ENCODE data around the gene FNBP1L. TPM values are rescaled to one million over a fixed set of nuclear protein-coding genes. Genes with fewer than 3 reads are reported as not detected.
A peak's percentile ranks its signal among the peaks of the same experiment; 100 is the strongest.

Gene FNBP1L
- total RNA-seq, 1 donor from 2014 or later, result 14.9 TPM

DNA sequence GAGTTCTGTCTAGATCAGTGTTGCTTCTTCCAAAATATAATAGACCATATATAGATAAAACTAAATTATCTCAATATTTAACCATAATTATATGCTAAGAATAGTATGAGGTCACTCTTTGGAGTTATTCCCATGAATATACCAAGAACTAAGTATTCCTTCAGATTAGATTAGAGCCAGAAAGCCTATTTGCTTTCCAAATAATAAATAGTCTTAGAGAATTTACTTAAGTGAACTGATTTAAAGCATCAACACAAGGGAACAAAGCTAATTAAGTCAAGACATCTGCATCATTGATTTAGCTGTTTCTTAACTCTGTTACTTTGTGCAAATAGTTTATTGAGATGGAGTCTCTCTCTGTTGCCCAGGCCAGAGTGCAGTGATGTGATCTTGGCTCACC is 35.7 kb downstream of the FNBP1L start:
- DNase-seq (ENCODE audit: low read depth), result no peak

DNA sequence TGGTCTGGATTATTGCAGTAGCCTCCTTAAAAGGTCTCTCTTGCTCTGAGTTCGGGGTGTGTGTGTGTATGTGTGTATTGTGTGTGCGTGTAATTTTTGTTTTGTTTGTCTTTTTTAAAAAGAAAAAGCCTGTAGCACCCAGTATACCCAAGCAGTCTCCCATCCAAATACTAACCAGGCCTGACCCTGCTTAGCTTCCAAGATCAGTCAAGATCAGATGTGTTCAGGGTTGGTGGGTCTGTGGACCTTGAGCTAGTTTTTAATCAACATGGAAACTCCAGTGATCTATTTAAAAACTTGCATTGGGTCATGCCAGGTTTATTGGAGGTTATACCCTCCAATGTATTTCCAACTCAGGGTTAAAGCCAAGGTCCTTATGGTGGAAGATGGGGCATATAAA is 40.3 kb downstream of the FNBP1L start:
- no peak for DNase-seq (ENCODE audit: low read depth)

DNA sequence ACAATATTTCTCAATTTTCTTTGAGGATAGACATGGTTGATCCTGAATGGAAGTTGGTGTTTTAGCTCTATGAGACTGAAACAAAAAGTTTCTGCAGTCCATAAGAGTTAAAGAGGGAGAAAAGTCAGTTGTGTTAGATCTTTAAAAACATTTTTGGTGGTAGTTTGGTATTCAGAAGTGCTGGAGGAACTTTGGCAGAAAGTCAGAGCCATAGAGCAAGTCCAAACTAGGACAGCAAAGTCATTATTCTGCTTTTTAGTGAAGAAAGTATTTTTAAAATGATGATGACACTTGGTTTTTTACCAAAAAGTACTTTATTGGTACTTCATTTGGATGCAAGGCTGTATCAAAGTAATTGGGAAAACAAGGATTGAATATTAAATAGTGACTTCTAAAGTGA is 41.8 kb downstream of the FNBP1L start:
- DNase-seq (ENCODE audit: low read depth), result peak; percentile 14

DNA sequence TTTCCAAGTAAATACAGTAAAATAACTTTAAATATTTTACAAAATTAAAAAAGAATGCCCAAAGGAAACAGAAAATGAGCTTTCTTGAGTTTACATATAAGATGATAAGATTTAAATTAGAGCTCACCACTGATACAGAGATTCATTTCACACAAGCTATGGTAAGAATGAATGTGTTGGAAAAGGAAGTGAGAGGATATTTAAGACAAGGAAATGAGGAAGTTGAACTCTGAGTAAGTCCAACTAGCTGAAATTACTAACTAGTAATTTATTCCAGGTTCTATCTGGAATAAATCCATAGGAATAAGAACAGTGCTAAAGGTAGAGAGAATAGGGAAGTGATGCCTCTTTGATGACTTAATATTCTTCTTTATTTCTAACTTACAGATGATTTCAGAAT is 42.4 kb downstream of the FNBP1L start:
- DNase-seq (ENCODE audit: low read depth), result no peak

DNA sequence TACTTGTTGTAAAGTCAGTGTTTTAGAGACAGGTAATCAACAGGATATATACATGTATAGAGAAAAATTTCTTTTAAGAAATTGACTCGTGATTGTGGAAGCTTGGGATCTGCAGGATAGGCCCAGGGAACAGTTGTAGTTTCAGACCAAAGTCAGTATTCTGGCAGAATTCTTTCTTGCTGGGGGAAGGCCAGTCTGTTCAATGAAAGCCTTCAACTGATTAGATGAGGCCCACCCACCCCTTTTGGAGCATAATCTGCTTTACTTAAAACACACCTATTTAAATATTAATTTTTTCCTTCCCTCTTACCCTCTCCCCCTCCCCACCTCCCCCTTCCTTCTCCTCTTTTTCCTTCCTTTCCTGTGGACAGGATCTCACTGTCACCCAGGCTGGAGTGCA is 48.0 kb downstream of the FNBP1L start:
- no peak for DNase-seq (ENCODE audit: low read depth)

DNA sequence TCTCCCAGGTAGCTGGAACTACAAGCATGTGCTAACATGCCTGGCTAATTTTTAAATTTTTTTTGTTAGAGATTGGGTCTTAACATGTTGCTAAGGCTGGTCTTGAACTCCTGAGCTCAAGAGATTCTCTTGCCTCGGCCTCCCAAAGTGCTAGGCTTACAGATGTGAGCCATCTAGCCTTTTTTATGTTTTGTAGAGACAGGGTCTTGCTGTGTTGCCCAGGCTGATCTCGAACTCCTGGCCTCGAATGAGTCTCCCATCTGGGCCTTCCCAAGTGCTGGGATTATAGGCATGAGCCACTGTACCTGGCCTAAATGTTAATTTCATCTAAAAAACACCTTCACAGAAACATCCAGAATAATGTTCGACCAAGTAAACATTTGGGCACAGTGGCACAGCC is 48.6 kb downstream of the FNBP1L start:
- no peak for DNase-seq (ENCODE audit: low read depth)

DNA sequence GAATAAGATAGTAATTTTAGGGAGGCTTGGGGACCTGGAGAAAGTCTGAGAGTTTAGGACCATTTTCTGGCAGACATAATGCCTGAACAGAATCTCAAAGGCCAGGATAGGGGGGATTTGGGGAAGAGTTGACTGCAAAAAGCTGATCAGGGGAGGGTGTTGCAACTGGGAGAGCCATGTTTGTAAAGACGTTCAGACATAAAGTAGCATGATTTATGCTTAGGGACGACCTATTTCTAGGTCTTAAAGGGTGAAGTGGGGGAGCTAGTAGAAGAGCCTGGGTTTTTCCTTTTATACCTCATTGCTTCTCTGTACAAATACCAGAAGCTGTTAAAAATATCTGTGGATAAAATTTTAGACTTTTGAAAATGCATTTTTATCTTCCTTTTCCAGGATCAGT is 51.2 kb downstream of the FNBP1L start:
- DNase-seq (ENCODE audit: low read depth), result no peak

DNA sequence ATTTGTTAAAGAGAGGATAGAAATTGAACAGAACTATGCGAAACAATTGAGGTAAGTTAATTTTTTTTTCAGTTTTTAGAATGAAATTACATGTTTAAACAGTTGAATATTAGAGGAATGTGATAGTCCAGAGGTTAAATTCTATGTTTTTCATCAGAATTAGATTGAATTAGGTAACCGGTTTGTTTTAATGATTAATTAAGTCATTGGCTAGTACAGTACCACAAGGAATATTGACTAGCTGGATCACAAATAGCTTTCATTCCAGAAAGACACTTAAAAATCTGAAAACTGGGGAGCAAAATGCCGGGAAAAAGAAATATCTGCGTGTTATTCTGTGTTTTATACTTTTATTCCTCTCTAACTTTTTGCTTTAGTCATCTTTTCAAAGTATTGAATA is 51.6 kb downstream of the FNBP1L start:
- no peak for DNase-seq (ENCODE audit: low read depth)

DNA sequence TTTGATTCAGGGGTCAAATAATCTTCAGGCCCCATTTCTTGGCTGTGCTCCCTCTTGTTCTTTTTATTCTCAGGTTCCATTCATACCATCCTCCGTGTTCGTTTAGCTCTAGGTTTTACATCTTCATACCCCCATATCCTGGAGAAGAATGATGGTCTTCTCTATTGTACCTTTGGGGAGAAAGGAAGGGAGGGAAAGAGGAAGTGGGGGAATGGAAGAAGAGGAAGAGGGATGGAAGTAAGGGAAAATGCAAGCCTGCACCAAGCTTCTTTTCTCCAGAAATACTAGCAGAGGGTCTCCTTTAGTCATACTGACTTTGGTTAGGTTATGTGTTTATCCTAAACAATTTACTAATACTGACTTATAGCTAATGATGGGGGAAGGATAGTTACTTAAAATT is 52.4 kb downstream of the FNBP1L start:
- DNase-seq (ENCODE audit: low read depth), result no peak

DNA sequence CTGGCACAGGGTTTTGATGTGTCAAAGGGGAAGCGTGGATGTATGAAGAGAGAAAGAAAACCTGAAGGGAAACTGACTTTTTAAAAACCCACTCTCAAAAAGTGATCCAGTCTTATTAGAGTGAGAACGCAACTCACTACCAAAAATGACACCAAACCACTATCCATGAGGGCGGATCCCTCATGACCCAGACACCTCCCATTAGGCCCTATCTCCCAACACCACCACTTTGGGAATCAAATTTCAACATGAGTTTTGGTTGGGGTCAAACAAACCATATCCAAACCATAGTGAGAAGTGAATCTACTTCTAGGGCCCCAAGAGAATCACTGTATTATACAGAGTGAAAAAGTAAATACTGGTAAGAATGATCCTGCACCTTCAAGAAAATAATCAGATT is 53.5 kb downstream of the FNBP1L start:
- no peak for DNase-seq (ENCODE audit: low read depth)

DNA sequence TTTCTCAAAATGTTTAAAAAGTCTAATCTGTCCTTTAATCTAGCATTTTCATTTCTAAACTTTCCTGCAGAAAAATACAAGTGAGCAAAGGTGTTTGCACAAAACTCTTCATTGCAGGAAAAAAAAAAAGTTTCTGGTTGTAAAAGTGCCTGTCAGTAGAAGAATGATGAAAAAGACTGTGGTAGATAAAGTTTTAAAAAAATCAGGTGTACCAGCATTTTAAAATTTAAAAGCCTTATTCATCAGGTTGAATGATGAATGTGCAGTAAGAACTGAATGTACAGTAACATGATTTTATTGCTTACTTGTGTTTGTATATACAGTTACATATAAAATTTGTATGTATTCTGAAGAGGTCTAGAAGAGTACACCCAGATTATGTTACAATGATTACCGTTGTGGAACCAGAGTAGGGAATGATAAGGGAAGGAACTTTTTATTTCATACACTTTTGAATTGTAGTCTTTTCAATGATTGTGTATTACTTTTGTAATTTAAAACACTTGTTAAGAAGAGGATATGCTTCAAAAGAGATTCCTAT is 54.0 kb downstream of the FNBP1L start:
- DNase-seq (ENCODE audit: low read depth), result no peak

DNA sequence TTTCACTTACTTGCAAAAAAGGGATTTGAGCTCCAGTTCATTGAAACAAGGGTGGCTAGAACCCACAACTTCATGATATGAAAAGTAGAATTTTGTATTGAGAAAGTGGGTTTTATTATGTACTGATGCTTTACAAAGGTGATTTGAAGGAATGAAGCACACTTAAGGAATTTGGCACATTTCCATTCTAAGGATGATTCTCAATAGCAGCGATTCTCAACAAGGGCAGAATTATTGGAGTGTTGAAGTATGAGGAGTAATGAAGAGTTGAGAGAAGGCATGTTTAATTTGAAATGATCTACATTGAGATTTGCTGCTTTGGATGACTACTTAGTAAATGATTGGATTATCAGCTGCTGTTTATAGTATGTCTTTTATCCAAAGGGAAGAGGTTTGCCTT is 54.7 kb downstream of the FNBP1L start:
- DNase-seq (ENCODE audit: low read depth), result no peak

DNA sequence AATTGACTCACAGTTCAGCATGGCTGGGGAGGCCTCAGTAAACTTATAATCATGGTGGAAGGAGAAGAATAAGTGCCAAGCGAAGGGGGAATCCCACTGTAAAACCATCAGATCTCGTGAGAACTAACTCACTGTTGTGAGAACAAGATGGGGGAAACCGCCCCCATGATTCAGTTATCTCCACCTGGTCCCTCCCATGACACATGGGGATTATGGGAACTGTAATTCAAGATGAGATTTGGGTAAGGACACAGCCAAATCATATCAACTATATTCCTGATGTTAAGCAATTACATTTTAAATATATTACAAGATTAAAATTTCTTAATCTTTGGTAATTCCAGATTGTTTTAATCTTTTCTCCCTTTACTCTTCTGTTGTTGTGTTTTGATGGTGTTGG is 55.2 kb downstream of the FNBP1L start:
- no peak for DNase-seq (ENCODE audit: low read depth)

DNA sequence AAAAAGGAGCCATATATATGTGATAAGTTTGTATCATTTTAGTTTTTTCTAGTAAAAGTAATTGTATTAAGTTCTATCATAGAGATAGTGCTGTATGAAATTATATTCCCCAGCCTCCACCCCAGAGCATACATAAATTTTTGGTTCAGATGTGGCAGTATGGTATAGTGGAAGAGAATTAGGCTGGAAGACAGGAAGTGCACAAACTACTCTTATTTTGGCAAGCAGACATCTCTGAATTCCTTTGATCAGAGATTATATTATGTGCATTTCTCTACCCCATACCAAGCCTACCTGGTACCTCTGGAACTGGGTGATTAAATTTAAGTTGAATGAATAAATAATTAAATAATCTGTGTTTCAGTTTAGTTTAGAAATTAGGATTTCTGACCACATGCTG is 55.9 kb downstream of the FNBP1L start:
- no peak for DNase-seq (ENCODE audit: low read depth)

DNA sequence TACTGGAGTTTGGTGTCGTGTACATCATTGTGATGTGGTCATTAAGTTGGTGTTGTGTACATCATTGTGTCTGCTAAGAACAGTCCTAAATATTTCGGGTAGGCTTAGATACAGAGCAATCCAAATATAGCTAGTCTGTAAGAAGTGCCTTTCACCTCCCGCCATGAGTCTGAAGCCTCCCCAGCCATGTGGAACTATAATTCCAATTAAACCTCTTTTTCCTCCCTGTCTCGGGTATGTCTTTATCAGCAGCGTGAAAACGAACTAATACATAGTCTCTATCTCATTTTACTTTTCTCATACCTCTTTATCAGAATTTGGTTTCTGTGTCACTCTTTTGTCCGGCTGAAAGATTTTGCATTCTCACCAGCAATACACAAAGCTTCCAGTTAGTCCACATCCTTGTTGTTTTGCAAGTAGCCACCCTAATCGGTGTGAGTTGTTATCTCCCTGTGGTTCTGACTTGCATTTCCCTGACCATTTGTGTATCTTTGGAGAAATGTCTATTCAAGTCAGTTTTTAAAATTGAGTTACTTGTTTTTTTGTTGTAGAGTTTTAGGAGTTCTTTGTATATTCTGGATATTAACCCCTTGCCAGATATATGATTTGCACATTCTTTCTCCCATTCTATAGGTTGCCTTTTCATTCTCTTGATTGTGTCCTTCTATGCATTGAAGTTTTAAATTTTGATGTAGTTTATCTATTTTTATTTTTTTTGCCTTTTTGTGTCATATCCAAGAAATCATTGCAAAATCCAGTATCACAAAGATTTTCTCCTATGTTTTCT is 56.5 kb downstream of the FNBP1L start:
- DNase-seq (ENCODE audit: low read depth), result no peak

DNA sequence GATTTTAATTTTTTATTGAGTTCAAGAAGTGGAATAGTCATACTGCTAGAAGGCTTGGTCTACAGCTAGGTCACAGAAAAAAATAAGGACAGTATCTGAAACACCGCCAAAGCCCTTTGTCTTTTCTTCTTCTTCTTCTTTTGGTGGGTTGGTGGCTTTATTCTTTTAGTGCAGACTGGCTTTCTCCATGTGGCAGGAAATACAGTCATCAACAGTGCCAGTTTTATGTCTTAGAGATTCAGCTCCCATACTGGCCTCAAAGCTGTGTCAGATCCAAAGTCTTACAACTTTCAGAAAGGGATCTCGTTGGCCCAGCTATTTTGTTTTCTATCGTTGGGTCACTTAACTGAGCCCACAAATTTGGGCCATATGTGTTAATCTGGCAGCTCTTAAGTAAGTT is 58.2 kb downstream of the FNBP1L start:
- no peak for DNase-seq (ENCODE audit: low read depth)

DNA sequence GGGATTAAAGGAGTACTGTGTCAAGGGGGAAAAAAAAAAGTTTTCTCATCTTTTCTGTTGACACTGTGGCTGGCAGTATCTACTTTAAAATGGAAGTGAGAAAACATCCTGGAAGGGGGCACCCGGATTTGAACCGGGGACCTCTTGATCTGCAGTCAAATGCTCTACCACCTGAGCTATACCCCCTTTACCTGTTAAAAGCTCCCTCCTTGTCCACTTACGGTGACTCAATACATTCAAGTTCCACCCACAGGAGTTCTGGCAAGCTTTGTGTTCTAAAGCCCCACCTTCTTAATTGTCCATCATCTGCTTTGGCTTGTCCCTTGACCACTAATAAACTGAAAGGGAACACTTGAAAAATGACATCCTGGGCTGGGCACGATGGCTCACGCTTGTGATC is 68.2 kb downstream of the FNBP1L start:
- DNase-seq (ENCODE audit: low read depth), result no peak

DNA sequence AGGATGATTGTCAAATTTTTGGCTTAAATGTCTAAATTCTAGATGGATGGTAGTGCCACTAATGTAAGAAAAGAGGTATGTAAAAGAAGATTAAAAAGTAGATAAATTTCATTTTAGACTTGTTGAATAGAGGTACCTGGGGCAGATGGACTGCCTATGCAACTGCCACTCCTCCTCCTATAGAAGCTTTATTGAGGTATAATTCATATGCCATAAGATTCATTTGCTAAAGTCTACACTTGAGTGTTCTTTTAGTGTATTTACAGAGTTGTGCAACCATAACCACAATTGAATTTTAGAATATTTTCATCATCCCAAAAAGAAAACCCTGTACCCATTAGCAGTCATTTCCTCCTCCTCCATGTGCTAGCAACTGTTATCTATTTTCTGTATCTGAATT is 70.6 kb downstream of the FNBP1L start:
- no peak for DNase-seq (ENCODE audit: low read depth)

DNA sequence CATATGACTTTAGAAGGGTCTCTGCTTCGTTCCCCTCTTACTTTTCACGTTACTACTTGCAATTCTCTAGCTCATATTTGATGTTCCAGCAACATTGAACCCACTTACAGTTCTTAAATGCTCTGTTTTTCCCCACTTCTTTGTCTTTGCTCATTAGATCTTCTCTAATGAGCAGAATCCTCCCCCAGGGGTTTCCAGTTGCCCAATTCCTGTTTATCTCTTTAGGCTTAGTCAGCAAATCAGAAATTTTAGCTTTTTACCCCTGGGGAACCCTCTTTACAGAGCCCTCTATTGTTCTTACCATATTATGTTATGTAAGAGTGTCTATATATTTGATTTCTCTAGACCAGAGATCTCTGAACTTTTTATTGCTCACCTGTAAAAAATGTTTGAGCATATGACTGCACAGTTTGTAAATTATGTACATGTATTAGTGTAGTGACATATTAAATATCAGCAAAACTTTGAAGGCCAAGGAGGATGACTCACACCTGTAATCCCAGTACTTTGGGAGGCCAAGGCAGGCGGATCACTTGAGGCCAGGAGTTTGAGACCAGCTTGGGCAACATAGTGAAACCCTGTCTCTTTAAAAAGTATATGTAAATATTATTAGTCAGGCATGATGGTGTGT is 71.4 kb downstream of the FNBP1L start:
- DNase-seq (ENCODE audit: low read depth), result no peak

DNA sequence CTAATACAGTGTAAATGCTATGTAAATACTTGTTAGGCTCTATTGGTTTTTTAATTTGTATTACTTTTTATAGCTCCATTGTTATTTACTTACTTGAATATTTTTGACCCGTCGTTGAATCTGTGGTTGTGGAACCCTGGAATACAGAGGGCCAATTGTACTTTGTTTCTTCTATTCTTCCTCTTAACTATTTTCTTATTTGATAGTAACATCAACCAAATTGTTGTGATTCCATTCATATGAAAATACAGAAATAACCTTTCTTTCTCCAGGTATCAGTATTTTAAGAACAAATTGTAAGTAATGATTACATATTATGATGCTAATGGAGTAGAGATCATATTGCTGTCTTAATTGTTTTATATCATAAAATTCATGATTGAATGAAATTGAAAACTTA is 73.7 kb downstream of the FNBP1L start:
- no peak for DNase-seq (ENCODE audit: low read depth)

DNA sequence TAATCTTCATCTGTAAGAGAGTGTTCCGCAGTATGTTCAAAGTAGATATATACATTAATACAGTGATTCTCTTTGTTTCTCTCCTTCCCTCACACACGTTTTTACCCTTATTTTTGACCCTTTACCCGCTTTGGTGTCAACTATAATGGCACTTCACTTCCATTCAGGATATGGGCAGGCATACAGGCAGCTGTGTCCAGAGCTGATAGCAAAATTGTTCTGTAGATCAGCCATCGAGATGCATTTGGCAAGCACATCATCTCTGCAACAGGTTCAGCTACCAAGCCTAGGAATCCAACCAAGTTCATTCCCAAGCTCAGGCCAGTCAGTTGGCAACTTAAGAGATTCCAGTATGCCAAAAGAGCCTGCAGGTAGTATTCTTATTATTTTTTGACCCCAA is 74.8 kb downstream of the FNBP1L start:
- DNase-seq (ENCODE audit: low read depth), result no peak

DNA sequence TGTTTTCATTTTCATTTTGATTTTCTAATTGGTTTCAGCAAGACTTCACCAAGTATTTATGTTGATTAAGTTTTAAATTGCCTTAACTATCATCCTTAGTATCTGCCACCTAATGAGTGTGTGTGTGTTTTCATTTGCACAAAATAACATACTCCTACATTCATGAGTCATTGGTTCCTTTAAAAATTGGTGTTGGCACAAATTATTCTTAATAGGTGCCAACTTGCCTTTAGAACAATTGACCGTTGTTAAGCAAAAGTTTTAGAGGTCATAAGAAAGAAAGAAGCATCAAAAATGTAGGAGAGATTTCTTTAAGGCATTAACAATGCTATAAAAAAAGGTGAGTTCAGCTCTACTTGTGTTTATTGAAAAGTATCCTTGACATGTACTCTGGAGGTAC is 77.5 kb downstream of the FNBP1L start:
- DNase-seq (ENCODE audit: low read depth), result no peak

DNA sequence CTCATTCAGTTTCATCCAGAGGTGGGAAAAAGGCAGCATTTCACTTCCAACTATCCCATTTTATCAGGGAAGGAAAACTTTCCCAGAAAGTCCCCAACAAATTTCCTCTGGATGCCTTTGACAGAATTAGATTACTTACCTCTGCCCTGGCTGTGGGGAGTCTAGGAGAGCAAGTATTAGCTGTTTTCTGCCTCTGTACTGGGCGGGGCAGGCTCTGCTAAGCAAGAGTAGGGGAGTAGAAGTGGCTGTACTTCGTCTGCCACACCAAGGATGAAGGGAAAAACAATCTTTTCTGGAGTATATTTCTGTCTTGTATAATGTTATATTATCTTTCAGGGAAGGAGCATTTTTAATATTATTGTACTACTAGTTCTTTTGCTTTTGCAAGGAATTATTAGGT is 78.5 kb downstream of the FNBP1L start:
- DNase-seq (ENCODE audit: low read depth), result no peak
